GM23338 (cell line): Measurements from ENCODE around the gene MRPL57.
"Not testable (repeated sequence)": the region's sequence is repeated elsewhere in the genome, so short reads cannot be mapped to it uniquely, and the experiment has no call there.

Experiments
- EZH2 ChIP-seq: fragments of 200-600 bp; sonication (generic); IDR thresholded peaks from one replicate; pipeline ENCODE4 v1.8.0; 2017; ENCODE audit warnings: antibody characterized with exemption, mild to moderate bottlenecking, low read depth; ENCODE audit not compliant: unreplicated experiment
- EZH2phosphoT487 ChIP-seq: fragments of 200-600 bp; sonication (generic); IDR thresholded peaks from one replicate; pipeline ENCODE4 v1.8.1; 2018; ENCODE audit warnings: antibody characterized with exemption; ENCODE audit not compliant: unreplicated experiment
- JUNB ChIP-seq: IDR thresholded peaks from one replicate; pipeline ENCODE4 v1.6.1; 2016; ENCODE audit warnings: antibody characterized with exemption; ENCODE audit not compliant: unreplicated experiment
- POLR2AphosphoS5 ChIP-seq: IDR thresholded peaks from 2 replicates; pipeline ENCODE4 v1.6.1; 2016; ENCODE audit warnings: antibody characterized with exemption, low read depth
- STAT1 ChIP-seq: IDR thresholded peaks from one replicate; pipeline ENCODE4 v1.6.1; 2016; ENCODE audit warnings: antibody characterized with exemption; ENCODE audit not compliant: unreplicated experiment
- ZNF331 ChIP-seq: fragments of 250-450 bp; sonication (Bioruptor Pico); IDR thresholded peaks from 2 replicates; pipeline ENCODE4 v1.5.0; 2020; ENCODE audit warnings: low read depth, mild to moderate bottlenecking, moderate library complexity
- TF ChIP-seq, protein P1 (sequence below): IDR thresholded peaks from one replicate; pipeline ENCODE4 v1.6.1; 2018; ENCODE audit warnings: antibody characterized with exemption; ENCODE audit not compliant: unreplicated experiment
- TF ChIP-seq, protein P2 (sequence below), 2 experiments: fragments of 200-600 bp in 1 of 2; sonication (generic) in 1 of 2; conservative IDR thresholded peaks; 2 replicates each; pipeline versions ENCODE4 v1.5.1 to v1.6.1; 2016 to 2017; ENCODE audit warnings: antibody characterized with exemption in 2 of 2, low read depth in 2 of 2, mild to moderate bottlenecking in 2 of 2, moderate library complexity in 1 of 2
- TF ChIP-seq, protein P3 (sequence below): IDR thresholded peaks from 2 replicates; pipeline ENCODE4 v1.6.1; 2016; ENCODE audit warnings: antibody characterized with exemption

DNA sequence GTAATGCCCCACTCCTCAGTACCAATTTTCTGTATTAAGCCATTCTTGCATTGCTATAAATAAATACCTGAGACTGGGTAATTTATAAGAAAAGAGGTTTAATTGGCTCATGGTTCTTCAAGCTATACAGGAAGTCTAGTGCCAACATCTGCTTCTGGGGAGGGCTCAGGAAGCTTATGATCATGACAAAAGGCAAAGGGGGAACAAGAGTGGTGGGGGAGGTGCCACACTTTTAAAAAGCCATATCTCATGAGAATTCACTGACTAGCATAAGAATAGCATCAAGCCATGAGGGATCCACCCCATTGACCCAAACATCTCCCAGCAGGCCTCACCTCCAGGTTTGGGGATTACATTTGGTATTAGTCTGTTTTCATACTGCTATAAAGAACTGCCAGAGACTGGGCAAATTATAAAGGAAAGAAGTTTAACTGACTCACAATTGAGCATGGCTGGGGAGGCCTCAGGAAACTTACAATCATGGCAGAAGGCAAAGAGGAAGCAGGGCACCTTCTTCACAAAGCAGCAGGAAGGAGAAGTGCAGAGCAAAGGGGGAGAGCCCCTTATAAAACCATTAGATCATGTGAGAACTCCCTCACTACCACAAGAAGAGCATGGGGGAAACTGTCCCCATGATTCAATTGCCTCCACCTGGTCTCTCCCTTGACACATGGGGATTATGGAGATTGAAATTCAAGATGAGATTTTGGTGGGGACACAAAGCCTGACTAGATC lies 25.2 kb downstream of the MRPL57 start:
- TF ChIP-seq, protein P1, sequence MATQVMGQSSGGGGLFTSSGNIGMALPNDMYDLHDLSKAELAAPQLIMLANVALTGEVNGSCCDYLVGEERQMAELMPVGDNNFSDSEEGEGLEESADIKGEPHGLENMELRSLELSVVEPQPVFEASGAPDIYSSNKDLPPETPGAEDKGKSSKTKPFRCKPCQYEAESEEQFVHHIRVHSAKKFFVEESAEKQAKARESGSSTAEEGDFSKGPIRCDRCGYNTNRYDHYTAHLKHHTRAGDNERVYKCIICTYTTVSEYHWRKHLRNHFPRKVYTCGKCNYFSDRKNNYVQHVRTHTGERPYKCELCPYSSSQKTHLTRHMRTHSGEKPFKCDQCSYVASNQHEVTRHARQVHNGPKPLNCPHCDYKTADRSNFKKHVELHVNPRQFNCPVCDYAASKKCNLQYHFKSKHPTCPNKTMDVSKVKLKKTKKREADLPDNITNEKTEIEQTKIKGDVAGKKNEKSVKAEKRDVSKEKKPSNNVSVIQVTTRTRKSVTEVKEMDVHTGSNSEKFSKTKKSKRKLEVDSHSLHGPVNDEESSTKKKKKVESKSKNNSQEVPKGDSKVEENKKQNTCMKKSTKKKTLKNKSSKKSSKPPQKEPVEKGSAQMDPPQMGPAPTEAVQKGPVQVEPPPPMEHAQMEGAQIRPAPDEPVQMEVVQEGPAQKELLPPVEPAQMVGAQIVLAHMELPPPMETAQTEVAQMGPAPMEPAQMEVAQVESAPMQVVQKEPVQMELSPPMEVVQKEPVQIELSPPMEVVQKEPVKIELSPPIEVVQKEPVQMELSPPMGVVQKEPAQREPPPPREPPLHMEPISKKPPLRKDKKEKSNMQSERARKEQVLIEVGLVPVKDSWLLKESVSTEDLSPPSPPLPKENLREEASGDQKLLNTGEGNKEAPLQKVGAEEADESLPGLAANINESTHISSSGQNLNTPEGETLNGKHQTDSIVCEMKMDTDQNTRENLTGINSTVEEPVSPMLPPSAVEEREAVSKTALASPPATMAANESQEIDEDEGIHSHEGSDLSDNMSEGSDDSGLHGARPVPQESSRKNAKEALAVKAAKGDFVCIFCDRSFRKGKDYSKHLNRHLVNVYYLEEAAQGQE: not testable (repeated sequence)
- TF ChIP-seq, protein P2, sequence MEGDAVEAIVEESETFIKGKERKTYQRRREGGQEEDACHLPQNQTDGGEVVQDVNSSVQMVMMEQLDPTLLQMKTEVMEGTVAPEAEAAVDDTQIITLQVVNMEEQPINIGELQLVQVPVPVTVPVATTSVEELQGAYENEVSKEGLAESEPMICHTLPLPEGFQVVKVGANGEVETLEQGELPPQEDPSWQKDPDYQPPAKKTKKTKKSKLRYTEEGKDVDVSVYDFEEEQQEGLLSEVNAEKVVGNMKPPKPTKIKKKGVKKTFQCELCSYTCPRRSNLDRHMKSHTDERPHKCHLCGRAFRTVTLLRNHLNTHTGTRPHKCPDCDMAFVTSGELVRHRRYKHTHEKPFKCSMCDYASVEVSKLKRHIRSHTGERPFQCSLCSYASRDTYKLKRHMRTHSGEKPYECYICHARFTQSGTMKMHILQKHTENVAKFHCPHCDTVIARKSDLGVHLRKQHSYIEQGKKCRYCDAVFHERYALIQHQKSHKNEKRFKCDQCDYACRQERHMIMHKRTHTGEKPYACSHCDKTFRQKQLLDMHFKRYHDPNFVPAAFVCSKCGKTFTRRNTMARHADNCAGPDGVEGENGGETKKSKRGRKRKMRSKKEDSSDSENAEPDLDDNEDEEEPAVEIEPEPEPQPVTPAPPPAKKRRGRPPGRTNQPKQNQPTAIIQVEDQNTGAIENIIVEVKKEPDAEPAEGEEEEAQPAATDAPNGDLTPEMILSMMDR (conservative IDR thresholded peaks at IDR 0.05; ENCODE audit: low read depth in 2 of 2): not testable (repeated sequence)
- TF ChIP-seq JUNB; POLR2AphosphoS5; EZH2; EZH2phosphoT487; ZNF331 (CRISPR knock-in tag); STAT1: not testable (repeated sequence)
- TF ChIP-seq, protein P3, sequence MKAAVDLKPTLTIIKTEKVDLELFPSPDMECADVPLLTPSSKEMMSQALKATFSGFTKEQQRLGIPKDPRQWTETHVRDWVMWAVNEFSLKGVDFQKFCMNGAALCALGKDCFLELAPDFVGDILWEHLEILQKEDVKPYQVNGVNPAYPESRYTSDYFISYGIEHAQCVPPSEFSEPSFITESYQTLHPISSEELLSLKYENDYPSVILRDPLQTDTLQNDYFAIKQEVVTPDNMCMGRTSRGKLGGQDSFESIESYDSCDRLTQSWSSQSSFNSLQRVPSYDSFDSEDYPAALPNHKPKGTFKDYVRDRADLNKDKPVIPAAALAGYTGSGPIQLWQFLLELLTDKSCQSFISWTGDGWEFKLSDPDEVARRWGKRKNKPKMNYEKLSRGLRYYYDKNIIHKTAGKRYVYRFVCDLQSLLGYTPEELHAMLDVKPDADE: not testable (repeated sequence)
